T-helper 2 cell (primary cell): ENCODE results near the gene CTTNBP2.

Source experiments
- DNase-seq, 5 experiments: peaks; one replicate each; pipeline versions ENCODE4 v3.0.0 to v3.0.0-alpha.2; 2012 to 2022

CTTNBP2 gene

DNA sequence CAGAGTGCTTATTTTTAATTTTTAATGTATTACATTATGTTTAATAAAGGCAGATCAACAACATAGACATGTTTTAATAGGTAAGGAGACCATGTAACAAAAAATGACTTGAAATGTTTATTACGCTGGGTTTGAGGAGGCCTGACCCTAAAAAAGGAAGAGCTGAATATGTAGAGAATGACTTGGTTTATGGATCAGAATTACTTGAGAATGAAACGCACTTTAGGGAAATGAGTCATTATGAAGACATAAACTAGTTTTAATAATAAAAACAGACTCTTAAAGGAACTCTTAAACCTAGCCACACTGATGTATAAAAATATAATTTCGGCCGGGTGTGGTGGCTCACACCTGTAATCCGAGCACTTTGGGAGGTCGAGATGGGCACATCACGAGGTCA, 56.5 kb downstream of the CTTNBP2 start:
- no peak for DNase-seq

GRCh38 chr7:117811696-117812095, 61.5 kb downstream of the CTTNBP2 start:
- no peak for DNase-seq

- no peak for DNase-seq
These were observed 62.4 kb downstream of the CTTNBP2 start for GRCh38 chr7:117810642-117811512.

DNA sequence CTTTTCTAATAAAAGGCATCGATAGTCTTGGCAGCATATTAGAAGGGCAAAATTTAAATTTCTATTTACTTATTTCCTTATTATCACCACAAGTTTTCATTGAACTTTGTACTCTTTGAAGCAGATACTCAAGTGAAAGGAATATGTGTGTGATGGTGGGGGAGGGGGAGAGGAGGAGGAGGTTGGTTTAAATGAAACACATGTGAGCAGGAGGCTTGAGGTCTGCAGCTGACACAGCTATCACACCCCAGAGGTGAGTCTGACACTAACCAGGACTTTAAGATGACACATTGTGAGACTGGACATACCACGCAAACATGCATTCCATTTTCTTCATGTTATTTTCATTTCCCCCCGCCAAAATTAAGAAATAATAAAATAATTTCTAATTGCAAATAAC, 63.3 kb downstream of the CTTNBP2 start:
- DNase-seq = no peak

DNA sequence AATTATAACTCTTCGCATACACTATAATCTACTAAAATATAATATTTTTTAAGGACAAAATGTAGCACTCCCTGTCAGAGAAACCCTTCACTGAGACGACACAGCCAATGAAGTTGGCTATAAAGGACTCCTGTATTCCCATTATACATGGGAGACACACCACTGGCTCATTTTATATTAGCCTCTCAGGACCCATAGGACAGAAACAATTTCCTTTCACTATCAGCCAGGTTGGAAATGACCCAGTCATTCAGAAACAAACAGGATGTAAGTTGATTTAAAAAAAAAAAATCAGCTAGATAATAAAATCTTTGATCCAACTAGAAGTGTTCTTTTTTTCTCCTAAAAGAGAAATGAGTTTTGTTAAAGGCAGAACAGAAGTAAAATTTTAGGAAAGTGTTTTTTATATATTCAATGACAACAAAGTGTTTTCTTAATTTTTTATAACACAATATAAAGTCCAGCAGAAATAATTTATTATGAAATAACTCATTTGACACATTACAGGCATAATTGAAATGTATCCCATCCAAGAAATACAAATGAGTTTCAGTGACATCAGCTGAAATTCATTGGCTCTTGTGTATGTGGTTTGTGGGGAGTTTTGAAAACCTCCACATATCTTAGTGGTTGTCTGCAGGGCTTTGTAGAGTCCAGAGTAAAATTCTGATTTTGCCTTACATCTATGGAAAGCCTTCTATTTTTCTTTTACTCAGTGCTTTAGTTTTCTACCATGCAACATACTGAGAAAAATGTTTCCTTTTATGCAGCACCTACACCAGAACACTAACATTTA, 64.1 kb downstream of the CTTNBP2 start:
- no peak for DNase-seq

DNA sequence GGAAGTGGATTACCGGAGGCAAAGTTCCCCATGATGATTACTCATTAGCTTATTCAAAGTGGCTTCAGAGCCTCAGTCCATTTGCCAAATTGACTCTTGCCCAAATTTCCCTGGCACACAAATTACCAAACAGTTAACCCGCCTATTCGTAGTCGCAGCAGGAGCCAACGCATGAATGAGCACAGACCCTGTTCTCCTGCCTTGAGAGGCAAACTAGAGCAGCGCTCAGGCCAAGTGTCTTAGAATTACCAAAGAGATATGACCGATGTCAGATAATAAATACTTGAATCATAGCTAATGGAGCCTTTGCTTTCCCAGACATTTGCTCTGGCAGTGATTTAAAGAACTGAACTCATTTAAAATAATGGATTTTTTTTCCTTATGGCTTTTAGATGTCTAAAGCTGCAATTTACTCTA, 64.9 kb downstream of the CTTNBP2 start:
- no peak for DNase-seq

DNA sequence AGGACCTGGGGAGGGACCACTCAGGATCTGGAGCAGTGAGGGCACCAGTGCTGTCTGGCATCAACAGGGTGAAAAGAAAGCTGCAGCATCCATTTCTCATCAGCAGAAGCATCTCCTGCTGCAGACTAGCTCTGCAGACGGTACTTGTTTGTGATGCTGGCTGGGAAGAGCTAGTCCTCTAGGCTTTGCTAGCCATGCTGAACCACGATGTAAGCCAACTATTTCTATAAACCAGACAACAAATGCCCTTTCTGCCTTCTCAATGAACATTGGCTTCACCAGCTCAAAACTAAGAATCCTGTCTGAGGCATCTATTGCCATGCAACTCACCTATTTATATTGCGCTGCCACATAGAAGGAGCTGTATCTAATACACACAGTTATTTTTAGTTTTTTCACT, 65.6 kb downstream of the CTTNBP2 start:
- DNase-seq = no peak

GRCh38 chr7:117806011-117806410, 67.2 kb downstream of the CTTNBP2 start:
- no peak for DNase-seq

- DNase-seq = no peak
These were observed 68.0 kb downstream of the CTTNBP2 start for GRCh38 chr7:117805241-117805640.

- DNase-seq = no peak
These were observed 69.8 kb downstream of the CTTNBP2 start for GRCh38 chr7:117803476-117803875.

GRCh38 chr7:117802660-117803059, 70.6 kb downstream of the CTTNBP2 start:
- no peak for DNase-seq

DNA sequence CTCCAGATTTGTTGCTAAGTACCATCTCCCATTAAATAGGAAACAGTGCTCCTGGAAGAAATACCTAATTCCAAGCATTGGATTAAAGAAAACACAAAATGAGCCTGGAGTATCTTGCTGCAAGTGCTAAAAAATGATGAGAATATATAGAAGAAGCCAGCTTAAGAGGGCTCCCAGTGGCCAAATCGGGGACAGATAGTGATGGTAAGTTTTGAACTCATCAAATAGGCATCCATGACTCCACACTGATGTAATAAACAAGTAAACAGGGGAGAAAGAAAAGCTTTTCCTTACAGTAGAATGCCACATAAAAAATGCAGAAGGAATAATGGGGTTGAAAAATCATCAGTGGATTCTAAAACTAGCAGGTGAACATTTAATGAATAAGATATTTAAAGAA, 72.4 kb downstream of the CTTNBP2 start:
- no peak for DNase-seq

DNA sequence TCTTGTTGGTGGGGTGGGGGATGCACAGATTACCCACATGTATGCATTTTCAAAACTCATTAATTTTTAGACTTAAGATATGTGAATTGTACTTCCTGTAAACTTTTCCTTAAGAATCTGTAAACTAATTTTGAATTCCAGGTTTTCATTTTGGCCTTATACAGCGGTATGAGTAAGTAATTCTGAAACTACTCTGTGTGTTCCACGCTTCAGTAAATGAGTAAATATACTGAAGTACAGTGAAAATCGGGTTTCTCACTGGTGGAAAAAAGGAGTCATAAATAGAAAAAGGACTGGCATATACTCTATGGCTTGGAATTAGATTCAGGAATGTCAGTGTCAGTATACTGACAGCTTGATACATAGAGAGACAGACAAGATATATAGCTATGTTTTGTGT, 72.8 kb downstream of the CTTNBP2 start:
- DNase-seq = no peak

DNA sequence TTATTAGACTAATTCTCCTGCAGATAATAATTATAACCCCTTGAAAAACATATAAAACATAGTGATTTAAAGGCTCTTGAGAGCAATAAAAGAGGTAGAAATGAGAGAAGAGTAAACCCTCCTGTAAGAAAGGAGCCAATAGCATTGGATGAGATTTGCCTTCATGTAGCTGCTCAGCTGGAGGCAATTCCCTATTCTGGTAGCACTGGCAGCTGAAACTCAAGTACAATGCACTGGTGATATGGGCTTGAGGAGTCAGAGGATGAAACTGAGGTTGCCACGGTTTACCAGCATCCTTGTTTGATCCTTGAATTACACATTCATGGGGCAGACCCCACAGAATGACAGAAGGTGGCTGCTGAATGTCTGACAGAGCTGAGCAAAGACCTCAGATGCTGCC, 76.4 kb downstream of the CTTNBP2 start:
- no peak for DNase-seq

DNA sequence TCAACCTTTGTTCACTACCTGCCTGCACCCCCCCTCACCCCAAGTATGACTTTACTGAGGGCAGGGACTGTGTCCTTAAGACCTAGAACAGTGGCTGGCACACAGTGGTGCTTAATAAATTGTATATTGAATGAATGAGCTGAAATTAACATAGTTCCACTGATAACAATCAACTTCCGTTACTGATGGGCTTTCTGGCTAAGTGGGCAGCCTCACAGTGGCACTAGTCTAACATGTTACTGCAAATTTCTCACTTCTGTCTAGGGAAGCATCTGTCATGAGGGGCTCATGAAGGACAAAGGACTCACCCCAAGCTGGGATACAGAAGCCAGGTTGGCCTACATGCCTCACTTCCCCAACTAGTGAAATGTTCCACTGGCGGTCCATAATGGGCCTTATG, 79.3 kb downstream of the CTTNBP2 start:
- no peak for DNase-seq

DNA sequence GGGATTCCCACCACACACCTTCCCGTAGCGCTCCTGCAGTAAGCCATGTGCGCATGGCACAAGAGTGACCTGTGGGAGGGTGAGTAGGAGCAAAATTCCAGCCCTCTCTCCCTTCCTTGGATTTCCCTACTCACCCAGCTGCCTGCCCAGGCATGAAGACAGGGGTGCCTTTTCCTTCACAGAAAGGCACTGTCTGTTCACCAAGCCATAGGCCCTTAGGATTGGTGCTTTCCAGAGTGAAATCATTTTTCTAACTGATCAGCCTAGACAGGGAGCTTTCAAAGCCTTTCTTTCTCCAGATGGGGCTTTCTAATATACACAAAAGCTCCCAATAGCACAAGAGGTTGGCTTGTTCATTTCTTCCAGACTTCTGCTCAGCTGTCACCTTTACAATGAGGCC, 79.7 kb downstream of the CTTNBP2 start:
- DNase-seq = no peak

- no peak for DNase-seq
These were observed 81.1 kb downstream of the CTTNBP2 start for GRCh38 chr7:117791877-117792780.

DNA sequence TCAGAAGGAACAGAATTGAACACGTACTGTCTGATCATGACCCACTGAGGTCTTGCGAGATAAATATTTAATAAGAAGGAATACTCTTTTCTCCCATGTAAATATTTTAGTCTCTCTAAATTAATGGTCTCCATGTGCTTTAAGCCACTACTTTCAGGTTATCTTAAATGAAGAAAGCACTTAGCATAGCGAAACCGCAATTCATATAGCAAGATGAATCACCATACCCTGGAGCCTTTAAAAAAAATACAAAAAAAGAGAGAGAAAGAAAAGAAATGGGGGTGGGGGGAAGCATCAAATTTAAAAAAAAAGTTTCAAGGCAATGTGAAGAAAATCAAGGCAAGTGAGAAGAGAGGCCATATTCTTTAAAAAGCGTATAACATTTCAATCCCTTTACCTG, 82.5 kb downstream of the CTTNBP2 start:
- no peak for DNase-seq

GRCh38 chr7:117790251-117790650, 83.0 kb downstream of the CTTNBP2 start:
- DNase-seq = no peak

DNA sequence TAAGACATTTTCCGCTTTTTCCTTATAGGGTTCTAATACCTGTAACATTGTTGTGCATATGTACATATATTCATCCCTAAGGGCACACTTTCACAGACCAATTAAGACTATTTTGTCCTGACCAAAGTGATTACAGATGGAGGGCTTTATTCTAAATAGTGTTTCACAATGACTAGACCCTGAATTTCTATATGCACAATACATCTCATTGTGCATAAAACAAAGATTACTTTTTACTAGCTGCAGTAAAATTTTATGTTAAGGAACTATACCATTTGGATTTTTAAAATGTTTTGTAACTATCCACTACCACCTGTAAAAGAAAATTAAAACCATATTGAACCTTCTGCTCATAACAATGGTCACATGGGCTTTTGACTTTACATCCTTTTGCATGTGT, 87.8 kb downstream of the CTTNBP2 start:
- DNase-seq = no peak

DNA sequence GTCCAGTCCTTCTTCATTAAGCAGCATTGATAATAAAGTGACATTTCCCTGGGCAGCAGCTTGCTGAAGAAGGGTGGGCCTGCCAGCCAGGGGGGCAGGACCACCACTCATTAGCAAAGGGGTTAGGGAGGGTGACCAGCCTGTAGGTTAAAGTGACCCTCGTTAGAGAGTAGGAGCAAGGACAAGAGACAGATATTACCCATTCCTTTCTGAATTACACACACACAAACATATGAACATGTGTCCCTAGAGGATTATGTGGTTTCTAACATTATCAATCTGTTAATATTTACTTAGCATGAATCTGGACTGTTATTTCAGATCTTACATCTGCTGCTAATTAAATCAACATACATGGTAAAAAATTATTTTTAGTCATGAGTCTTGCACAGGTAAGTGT, 88.9 kb downstream of the CTTNBP2 start:
- no peak for DNase-seq

DNA sequence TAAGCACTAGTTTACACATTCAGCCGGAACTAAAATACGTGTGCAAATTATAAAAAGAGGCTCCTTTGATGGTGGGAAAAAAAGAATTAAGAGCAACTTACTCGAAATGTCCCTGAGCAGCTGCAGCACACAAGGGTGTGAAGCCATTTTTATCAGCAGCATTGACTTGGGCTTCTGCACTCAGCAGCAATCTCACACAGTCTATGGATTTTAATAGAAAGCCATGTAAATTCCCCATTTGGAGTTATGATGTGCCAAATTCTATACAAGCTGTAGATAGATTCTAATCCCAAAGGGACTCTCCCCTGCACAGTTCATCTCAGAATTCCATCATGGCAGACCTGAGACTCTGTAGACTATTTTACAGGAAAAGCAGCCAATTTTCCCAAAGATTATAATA, 90.5 kb downstream of the CTTNBP2 start:
- DNase-seq = no peak

DNA sequence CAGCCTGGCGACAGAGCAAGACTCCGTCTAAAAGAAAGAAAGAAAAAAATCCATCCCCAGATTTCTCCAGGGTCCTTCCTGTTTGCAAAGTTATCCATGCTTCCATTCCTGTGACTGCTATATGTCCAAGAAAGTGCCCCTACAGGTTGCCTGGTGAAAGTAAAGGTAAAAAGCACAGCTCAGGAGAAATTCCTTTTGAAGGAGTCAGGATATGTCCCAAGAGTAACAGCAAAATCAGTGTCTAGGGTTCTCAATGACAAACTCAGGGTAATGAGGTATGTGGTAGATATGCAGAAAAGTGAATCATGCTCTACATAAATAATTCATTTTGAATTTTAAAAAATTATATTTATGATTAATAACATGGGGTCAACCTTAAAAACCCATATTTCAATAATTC, 91.5 kb downstream of the CTTNBP2 start:
- no peak for DNase-seq
